ENCODE results near the gene OPRD1. TPM values are rescaled to one million over a fixed set of nuclear protein-coding genes. Genes with fewer than 3 reads are reported as not detected.

The OPRD1 gene
- polyA plus RNA-seq, 1 of the 3 experiments (the other 2 are of a cell fraction) = 0.07 TPM

GRCh38 chr1:28804071-28804470, 7.9 kb upstream of the OPRD1 start:
- H3K9me3 ChIP-seq = no peaks in the 10 kb centered on the region
- ChIA-PET POLR2A (no interaction called here), CTCF (interaction anchor here (39.4 kb wide), 1 partner anchor 71 kb away, joined by 894 read pairs; no protein-coding TSS in a partner anchor)
- 0% methylated on average over 1 of the region's 3 CpGs for WGBS (ENCODE audit: low lambda C conversion rate)
- no peak overlapping the region for H3K4me2 ChIP-seq
- no peaks in the 10 kb centered on the region for H3K27me3 ChIP-seq (ENCODE audit: insufficient read depth)
- TF ChIP-seq TCF12 (IDR thresholded peaks at IDR 0.05) = no peak
- H3K36me3 ChIP-seq (replicated peaks in 1 of 2; ENCODE audit: control insufficient read depth in 1 of 2, insufficient read depth in 2 of 2, low read length in 1 of 2) = no peaks in the 10 kb centered on the region
- H2AFZ ChIP-seq (ENCODE audit: low read depth) = no peak overlapping the region
- H3K9me2 ChIP-seq = no peaks in the 10 kb centered on the region
- H3K4me1 ChIP-seq (ENCODE audit: control insufficient read depth in 1 of 2, insufficient read depth in 2 of 2, low read depth in 1 of 2, low read length in 1 of 2) = peaks cover 0 to 6% of the 10 kb centered on the region in 2 experiments; a peak in 1 of 4 replicates
- H3K79me2 ChIP-seq (ENCODE audit: insufficient read depth) = no peaks in the 10 kb centered on the region
- no peak overlapping the region for H3K27ac ChIP-seq (ENCODE audit: low read depth in 2 of 2, low read length in 1 of 2)
- DNase-seq = no peak
- no peak overlapping the region for H3K9ac ChIP-seq
- no peaks in the 10 kb centered on the region for H4K20me1 ChIP-seq (ENCODE audit: insufficient read depth)
- H3F3A ChIP-seq (replicated peaks; ENCODE audit: insufficient read depth) = no peaks in the 10 kb centered on the region
- no peak overlapping the region for H3K4me3 ChIP-seq (ENCODE audit: low read depth in 2 of 2, low read length in 1 of 2)

GRCh38 chr1:28807046-28807445, 4.9 kb upstream of the OPRD1 start:
- POLR2A ChIA-PET = no interaction called here
- H2AFZ ChIP-seq (ENCODE audit: low read depth) = no peak overlapping the region
- H3K27me3 ChIP-seq (ENCODE audit: insufficient read depth) = peaks cover 16% of the 10 kb centered on the region
- CTCF ChIA-PET = interaction anchor here (2.0 to 39.4 kb wide), 2 partner anchors 22 to 68 kb away, joined by 8 to 894 read pairs; no protein-coding TSS in a partner anchor
- no peak overlapping the region for H3K9ac ChIP-seq
- WGBS (ENCODE audit: low lambda C conversion rate) = 78% methylated on average over 4 of the region's 4 CpGs
- no peaks in the 10 kb centered on the region for H3F3A ChIP-seq (replicated peaks; ENCODE audit: insufficient read depth)
- H3K4me2 ChIP-seq = no peak overlapping the region
- H3K4me1 ChIP-seq (ENCODE audit: control insufficient read depth in 1 of 2, insufficient read depth in 2 of 2, low read depth in 1 of 2, low read length in 1 of 2) = no peaks in the 10 kb centered on the region; a peak in 1 of 4 replicates
- H3K79me2 ChIP-seq (ENCODE audit: insufficient read depth) = no peaks in the 10 kb centered on the region
- H3K27ac ChIP-seq (ENCODE audit: low read depth in 2 of 2, low read length in 1 of 2) = no peak overlapping the region
- no peaks in the 10 kb centered on the region for H3K9me2 ChIP-seq
- no peak for DNase-seq
- no peaks in the 10 kb centered on the region for H4K20me1 ChIP-seq (ENCODE audit: insufficient read depth)
- no peaks in the 10 kb centered on the region for H3K36me3 ChIP-seq (replicated peaks in 1 of 2; ENCODE audit: control insufficient read depth in 1 of 2, insufficient read depth in 2 of 2, low read length in 1 of 2)
- H3K9me3 ChIP-seq = no peaks in the 10 kb centered on the region
- TF ChIP-seq MEF2A (IDR thresholded peaks at IDR 0.05; ENCODE audit: borderline replicate concordance, low read depth) (no peak), NRF1 (IDR thresholded peaks at IDR 0.05; ENCODE audit: low read depth, low read length) (no peak), CTCF (IDR thresholded peaks at IDR 0.05) (no peak), IRF3 (IDR thresholded peaks at IDR 0.05; ENCODE audit: low read depth, low read length) (no peak), USF1 (IDR thresholded peaks at IDR 0.05; ENCODE audit: borderline replicate concordance, low read depth) (no peak), SMC3 (IDR thresholded peaks at IDR 0.05; ENCODE audit: low read depth, low read length) (no peak), NFIC (IDR thresholded peaks at IDR 0.05; ENCODE audit: borderline replicate concordance) (no peak), RAD21 (IDR thresholded peaks at IDR 0.05; ENCODE audit: low read length) (no peak), CHD2 (IDR thresholded peaks at IDR 0.05; ENCODE audit: low read length, partially characterized antibody) (no peak), PBX3 (IDR thresholded peaks at IDR 0.05) (no peak), EP300 (IDR thresholded peaks at IDR 0.05; ENCODE audit: borderline replicate concordance in 1 of 2, low read depth in 1 of 2, low read length in 1 of 2) (no peak), RXRA (IDR thresholded peaks at IDR 0.05; ENCODE audit: borderline replicate concordance, low read depth) (no peak), YY1 (IDR thresholded peaks at IDR 0.05; ENCODE audit: low read depth) (no peak), MAX (IDR thresholded peaks at IDR 0.05; ENCODE audit: low read depth) (no peak), FOXM1 (IDR thresholded peaks at IDR 0.05; ENCODE audit: low read depth) (no peak), REST (IDR thresholded peaks at IDR 0.05; ENCODE audit: low read depth, low read length) (no peak), POLR2AphosphoS5 (IDR thresholded peaks at IDR 0.05; ENCODE audit: low read depth, low read length) (no peak)
- no peak overlapping the region for H3K4me3 ChIP-seq (ENCODE audit: low read depth in 2 of 2, low read length in 1 of 2)
